Measurements from ENCODE around the gene DPF3.

The DPF3 gene

DNA sequence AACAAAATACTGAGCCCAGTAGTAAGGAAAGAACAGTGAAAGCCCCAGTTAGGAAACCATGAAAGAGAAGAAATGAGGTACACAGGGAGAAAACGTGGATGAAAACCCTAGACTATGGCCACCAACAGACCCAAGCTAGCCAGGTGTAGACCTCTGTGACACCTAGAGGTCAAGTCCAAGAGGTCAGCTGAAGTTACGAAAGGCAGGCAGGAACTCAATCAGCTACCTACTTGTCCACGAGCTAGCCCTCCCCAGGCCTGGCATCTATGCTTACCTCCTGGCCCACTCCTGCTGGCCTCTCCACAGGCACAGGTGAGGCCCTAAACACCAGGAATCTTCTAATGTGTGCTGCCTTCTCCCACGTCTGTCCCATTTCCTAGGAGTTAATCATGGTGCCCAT, 48.7 kb downstream of the DPF3 start:
- TF ChIP-seq EZH2 (optimal IDR thresholded peaks at IDR 0.05; ENCODE audit: low read depth, low read length) (no peak), EZH2phosphoT487 (IDR thresholded peaks at IDR 0.05; ENCODE audit: low read length) (no peak)
- TF ChIP-seq, protein P1, sequence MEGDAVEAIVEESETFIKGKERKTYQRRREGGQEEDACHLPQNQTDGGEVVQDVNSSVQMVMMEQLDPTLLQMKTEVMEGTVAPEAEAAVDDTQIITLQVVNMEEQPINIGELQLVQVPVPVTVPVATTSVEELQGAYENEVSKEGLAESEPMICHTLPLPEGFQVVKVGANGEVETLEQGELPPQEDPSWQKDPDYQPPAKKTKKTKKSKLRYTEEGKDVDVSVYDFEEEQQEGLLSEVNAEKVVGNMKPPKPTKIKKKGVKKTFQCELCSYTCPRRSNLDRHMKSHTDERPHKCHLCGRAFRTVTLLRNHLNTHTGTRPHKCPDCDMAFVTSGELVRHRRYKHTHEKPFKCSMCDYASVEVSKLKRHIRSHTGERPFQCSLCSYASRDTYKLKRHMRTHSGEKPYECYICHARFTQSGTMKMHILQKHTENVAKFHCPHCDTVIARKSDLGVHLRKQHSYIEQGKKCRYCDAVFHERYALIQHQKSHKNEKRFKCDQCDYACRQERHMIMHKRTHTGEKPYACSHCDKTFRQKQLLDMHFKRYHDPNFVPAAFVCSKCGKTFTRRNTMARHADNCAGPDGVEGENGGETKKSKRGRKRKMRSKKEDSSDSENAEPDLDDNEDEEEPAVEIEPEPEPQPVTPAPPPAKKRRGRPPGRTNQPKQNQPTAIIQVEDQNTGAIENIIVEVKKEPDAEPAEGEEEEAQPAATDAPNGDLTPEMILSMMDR (IDR thresholded peaks at IDR 0.05; ENCODE audit: low read length) = no peak
- no peak overlapping the region for H3K9ac ChIP-seq (ENCODE audit: low read length)
- no peaks in the 10 kb centered on the region for H3K27me3 ChIP-seq (replicated peaks; ENCODE audit: insufficient read depth, low read length)

DNA sequence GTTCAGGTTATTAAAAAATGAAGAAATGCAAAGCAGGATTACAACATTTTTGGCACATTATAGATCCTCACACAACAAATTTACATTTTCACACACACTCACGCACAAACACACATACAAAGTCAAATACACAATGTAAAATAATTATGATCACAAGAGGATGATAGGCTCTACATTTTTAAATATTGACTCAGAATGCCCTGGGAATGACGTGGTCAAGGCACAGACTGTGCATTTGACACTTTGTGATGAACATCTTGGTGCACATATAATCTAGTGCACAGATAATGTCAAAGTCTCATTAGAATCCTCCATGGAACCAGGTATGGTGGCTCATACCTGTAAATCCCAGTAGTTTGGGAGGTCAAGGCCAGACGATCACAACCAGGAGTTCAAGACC, 49.4 kb downstream of the DPF3 start:
- Histone ChIP-seq H3K9me2 (replicated peaks; ENCODE audit: insufficient read depth, low read length) (no peaks in the 10 kb centered on the region), H3K79me2 (ENCODE audit: low read length) (peaks cover 81% of the 10 kb centered on the region), H3K9me3 (replicated peaks; ENCODE audit: insufficient read depth, low read length) (no peaks in the 10 kb centered on the region), H3F3A (ENCODE audit: insufficient read depth, low read length) (no peaks in the 10 kb centered on the region), H3K36me3 (replicated peaks; ENCODE audit: insufficient read depth, low read length) (no peaks in the 10 kb centered on the region), H3K4me2 (ENCODE audit: low read depth, low read length) (no peak overlapping the region), H3K4me3 (ENCODE audit: low read length) (no peak overlapping the region), H2AFZ (ENCODE audit: low read length) (no peak overlapping the region), H3K27me3 (replicated peaks; ENCODE audit: insufficient read depth, low read length) (no peaks in the 10 kb centered on the region), H4K20me1 (ENCODE audit: insufficient read depth, low read length) (no peaks in the 10 kb centered on the region), H3K4me1 (ENCODE audit: low read length) (no peaks in the 10 kb centered on the region), H3K9ac (ENCODE audit: low read length) (no peak overlapping the region), H3K27ac (ENCODE audit: low read length) (no peak overlapping the region)
- no peak for DNase-seq
- TF ChIP-seq EZH2phosphoT487 (IDR thresholded peaks at IDR 0.05; ENCODE audit: low read length) = no peak
- TF ChIP-seq EZH2 (optimal IDR thresholded peaks at IDR 0.05; ENCODE audit: low read depth, low read length) = no peak
- TF ChIP-seq, protein P1 (IDR thresholded peaks at IDR 0.05; ENCODE audit: low read length) = no peak

More for the DNA sequence above, 48.7 kb downstream of the DPF3 start:
- H4K20me1 ChIP-seq (ENCODE audit: insufficient read depth, low read length) = no peaks in the 10 kb centered on the region
- H3K4me2 ChIP-seq (ENCODE audit: low read depth, low read length) = no peak overlapping the region
- H3K9me2 ChIP-seq (replicated peaks; ENCODE audit: insufficient read depth, low read length) = no peaks in the 10 kb centered on the region
- H3K4me1 ChIP-seq (ENCODE audit: low read length) = no peaks in the 10 kb centered on the region
- H3K4me3 ChIP-seq (ENCODE audit: low read length) = no peak overlapping the region
- DNase-seq = no peak
- H3K9me3 ChIP-seq (replicated peaks; ENCODE audit: insufficient read depth, low read length) = no peaks in the 10 kb centered on the region
- no peaks in the 10 kb centered on the region for H3F3A ChIP-seq (ENCODE audit: insufficient read depth, low read length)
- H3K27ac ChIP-seq (ENCODE audit: low read length) = no peak overlapping the region
- no peak overlapping the region for H2AFZ ChIP-seq (ENCODE audit: low read length)
- peaks cover 81% of the 10 kb centered on the region for H3K79me2 ChIP-seq (ENCODE audit: low read length)
- H3K36me3 ChIP-seq (replicated peaks; ENCODE audit: insufficient read depth, low read length) = no peaks in the 10 kb centered on the region

GRCh38 chr14:72839753-72840607, 53.9 kb downstream of the DPF3 start:
- Histone ChIP-seq H3K4me2 (ENCODE audit: low read depth, low read length) (no peak overlapping the region), H3K9me2 (replicated peaks; ENCODE audit: insufficient read depth, low read length) (no peaks in the 10 kb centered on the region), H3K9ac (ENCODE audit: low read length) (no peak overlapping the region), H3K4me3 (ENCODE audit: low read length) (no peak overlapping the region), H3K36me3 (replicated peaks; ENCODE audit: insufficient read depth, low read length) (no peaks in the 10 kb centered on the region), H3K27me3 (replicated peaks; ENCODE audit: insufficient read depth, low read length) (no peaks in the 10 kb centered on the region), H3F3A (ENCODE audit: insufficient read depth, low read length) (no peaks in the 10 kb centered on the region), H2AFZ (ENCODE audit: low read length) (no peak overlapping the region), H3K27ac (ENCODE audit: low read length) (no peak overlapping the region), H4K20me1 (ENCODE audit: insufficient read depth, low read length) (no peaks in the 10 kb centered on the region), H3K9me3 (replicated peaks; ENCODE audit: insufficient read depth, low read length) (no peaks in the 10 kb centered on the region), H3K4me1 (ENCODE audit: low read length) (no peaks in the 10 kb centered on the region), H3K79me2 (ENCODE audit: low read length) (peaks cover 87% of the 10 kb centered on the region)
- TF ChIP-seq EZH2phosphoT487 (IDR thresholded peaks at IDR 0.05; ENCODE audit: low read length) = no peak
- TF ChIP-seq EZH2 (optimal IDR thresholded peaks at IDR 0.05; ENCODE audit: low read depth, low read length) = no peak
- TF ChIP-seq, protein P1 (IDR thresholded peaks at IDR 0.05; ENCODE audit: low read length) = no peak
- DNase-seq = no peak
